A673 (cell line): ENCODE measurements around the gene FANCB. TPM values are rescaled to one million over a fixed set of nuclear protein-coding genes. Genes with fewer than 3 reads are reported as not detected.

Source experiments
- Bru-seq: library from RNA; stranded (reverse); fragments of 400-500 nt; gene quantifications from one replicate; lab custom pipeline; 2021; lab: Mats Ljungman, UMichigan
- BruChase-seq, 2 experiments: library from RNA; stranded (reverse); fragments of 400-500 nt; gene quantifications; one replicate each; lab custom pipeline; 2021; lab: Mats Ljungman, UMichigan
- BruUV-seq: library from RNA; stranded (reverse); fragments of 400-500 nt; replicated peaks from 2 replicates; lab custom pipeline; 2021; lab: Mats Ljungman, UMichigan
- CTCF ChIA-PET: fragments of 300-600 bp; sonication (Branson Sonifier 250); formaldehyde crosslinking; loops from one replicate; lab custom pipeline; 2022; ENCODE audit warnings: antibody characterized with exemption; lab: Charles Lee
- POLR2A ChIA-PET: fragments of 300-600 bp; sonication (Branson Sonifier 250); formaldehyde crosslinking; loops from one replicate; lab custom pipeline; 2022; ENCODE audit warnings: antibody characterized with exemption; ENCODE audit not compliant: low non-redundant PET; lab: Charles Lee
- DNase-seq: peaks from one replicate; pipeline ENCODE4 v3.0.0-alpha.2; 2015; ENCODE audit warnings: low spot score
- H3K27ac ChIP-seq: fragments of 200-600 bp; sonication (generic); 2 replicates; pipeline ENCODE4 v1.5.1; 2016; ENCODE audit warnings: mixed run types, low read depth, mild to moderate bottlenecking, mixed read lengths, antibody characterized with exemption, low read length; ENCODE audit not compliant: poor library complexity, severe bottlenecking
- H3K27me3 ChIP-seq: fragments of 200-600 bp; sonication (generic); replicated peaks from 2 replicates; pipeline ENCODE4 v1.6.1; 2017; ENCODE audit warnings: mixed run types, low read depth, mild to moderate bottlenecking, mixed read lengths, antibody characterized with exemption, low read length; ENCODE audit not compliant: insufficient read depth, poor library complexity
- H3K36me3 ChIP-seq: fragments of 200-600 bp; sonication (generic); 2 replicates; pipeline ENCODE4 v1.6.1; 2016; ENCODE audit warnings: mixed run types, mild to moderate bottlenecking, mixed read lengths, antibody characterized with exemption, low read length; ENCODE audit not compliant: insufficient read depth, poor library complexity, severe bottlenecking
- H3K4me1 ChIP-seq: fragments of 200-600 bp; sonication (generic); 2 replicates; pipeline ENCODE4 v1.6.1; 2017; ENCODE audit warnings: mixed run types, mild to moderate bottlenecking, mixed read lengths, antibody characterized with exemption, low read length; ENCODE audit not compliant: insufficient read depth, poor library complexity, severe bottlenecking
- H3K4me3 ChIP-seq: fragments of 200-600 bp; sonication (generic); 2 replicates; pipeline ENCODE4 v1.5.1; 2016; ENCODE audit warnings: low read depth, mixed run types, mild to moderate bottlenecking, mixed read lengths, low read length; ENCODE audit not compliant: poor library complexity, severe bottlenecking
- H3K9me3 ChIP-seq: fragments of 200-600 bp; sonication (generic); 2 replicates; pipeline ENCODE4 v1.6.1; 2016; ENCODE audit warnings: mixed run types, low read depth, mild to moderate bottlenecking, mixed read lengths, antibody characterized with exemption, low read length; ENCODE audit not compliant: poor library complexity, severe bottlenecking
- EZH2 ChIP-seq: fragments of 200-600 bp; sonication (generic); IDR thresholded peaks from 2 replicates; pipeline ENCODE4 v1.6.1; 2017; ENCODE audit warnings: borderline replicate concordance, low read depth, mild to moderate bottlenecking, mixed read lengths, antibody characterized with exemption, low read length; ENCODE audit not compliant: poor library complexity, severe bottlenecking
- intact Hi-C: fragments of 100-400 bp; cut with micrococcal nuclease; formaldehyde crosslinking; loops from one replicate; pipeline ENCODE4 v1.10.0; 2022; ENCODE audit not compliant: unreplicated experiment
- long read RNA-seq: library from polyadenylated mRNA; stranded (forward); transcript quantifications from one replicate; pipeline ENCODE4 v2.0.0, GENCODE V29; 2022
- total RNA-seq: library from RNA; stranded (reverse); gene quantifications from 2 replicates; pipeline ENCODE4 v1.2.3, GENCODE V29; 2021
- TF ChIP-seq, protein P1 (sequence below): fragments of 300-800, 200-600 bp; sonication (generic); conservative IDR thresholded peaks from 2 replicates; pipeline ENCODE4 v1.5.1; 2017; ENCODE audit warnings: low read depth, mild to moderate bottlenecking, antibody characterized with exemption, low read length, moderate library complexity, mixed read lengths

The FANCB gene
- total RNA-seq (16.8 and 17.4 TPM in 2 replicates), Bru-seq, nascent RNA (percentile 86 among the genes with signal in this experiment), BruChase-seq, experiment 1, labeled RNA remaining after a 2-hour chase (percentile 90 among the genes with signal in this experiment), BruChase-seq, experiment 2, labeled RNA remaining after a 6-hour chase (percentile 79 among the genes with signal in this experiment)
- long read RNA-seq, partial matches to known transcripts: 9 of 14 reads
- long read RNA-seq, other reads (novel, unspliced or antisense): 5 of 14 reads

DNA sequence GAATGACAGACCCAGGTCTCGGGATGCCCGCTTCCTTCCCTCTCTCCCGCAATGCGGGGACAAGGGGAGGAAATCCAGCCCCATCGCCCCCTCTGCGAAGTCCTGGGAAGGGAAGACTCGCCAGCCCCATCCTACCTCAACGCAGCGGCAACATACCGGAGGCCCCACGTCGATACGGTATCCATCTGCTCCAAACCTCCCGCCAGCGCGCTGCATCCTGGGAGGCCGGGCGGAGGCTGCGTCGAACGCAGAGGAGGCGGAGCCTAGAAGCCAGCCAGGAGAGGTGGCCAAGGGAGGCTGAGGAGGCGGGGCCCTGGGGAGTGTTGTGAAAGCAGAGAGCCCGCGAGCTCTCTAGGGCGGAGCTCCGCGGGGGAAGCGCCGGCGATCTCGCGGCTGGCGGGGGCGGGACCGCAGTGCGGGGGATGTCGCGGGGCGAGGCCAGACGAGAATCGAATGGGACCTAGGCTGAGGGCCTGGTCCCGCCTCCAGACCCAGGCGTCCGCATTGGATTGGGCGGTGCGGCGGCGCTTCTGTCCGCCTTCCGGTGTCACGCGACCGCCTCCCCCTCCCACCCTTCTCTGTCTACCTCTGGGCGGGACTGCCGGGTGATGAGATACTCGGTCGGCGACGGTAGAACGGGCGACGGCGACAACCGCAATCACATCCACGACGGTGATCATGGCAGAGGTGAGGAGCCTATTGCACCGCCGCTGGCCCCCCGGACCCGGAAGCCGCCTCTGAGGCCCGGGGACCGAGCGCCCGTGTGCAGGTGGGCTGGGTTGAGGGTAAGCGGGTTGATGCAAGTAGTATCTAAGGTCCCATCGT is at the start of gene FANCB, which contains the start of gene MOSPD2:
Gene FANCB, minus strand, starts transcription at position 219 of the 825 bp plus-strand sequence. CDS start 7,559 bp downstream, outside the sequence.
Gene MOSPD2, plus strand, starts transcription at position 571 of the 825 bp plus-strand sequence. Its CDS starts 108 bp downstream, at position 679.
- ChIA-PET CTCF (interaction anchor here (0.6 kb wide), 1 partner anchor 333 kb away, joined by 3 read pairs; no protein-coding TSS in a partner anchor), POLR2A (no interaction called here)
- peak; percentile 96 for DNase-seq
- Histone ChIP-seq H3K4me1 (no peaks in the 10 kb centered on the region), H3K36me3 (peaks cover 8% of the 10 kb centered on the region), H3K4me3 (peak within 1 kb of the TSS; percentile 62), H3K9me3 (peaks cover under 1% of the 10 kb centered on the region), H3K27ac (peak within 1 kb of the TSS; percentile 67), H3K27me3 (no peaks in the 10 kb centered on the region)
- BruUV-seq: no TSS peak
- intact Hi-C loops: no loop called here
- no peak for TF ChIP-seq EZH2
- TF ChIP-seq, protein P1, sequence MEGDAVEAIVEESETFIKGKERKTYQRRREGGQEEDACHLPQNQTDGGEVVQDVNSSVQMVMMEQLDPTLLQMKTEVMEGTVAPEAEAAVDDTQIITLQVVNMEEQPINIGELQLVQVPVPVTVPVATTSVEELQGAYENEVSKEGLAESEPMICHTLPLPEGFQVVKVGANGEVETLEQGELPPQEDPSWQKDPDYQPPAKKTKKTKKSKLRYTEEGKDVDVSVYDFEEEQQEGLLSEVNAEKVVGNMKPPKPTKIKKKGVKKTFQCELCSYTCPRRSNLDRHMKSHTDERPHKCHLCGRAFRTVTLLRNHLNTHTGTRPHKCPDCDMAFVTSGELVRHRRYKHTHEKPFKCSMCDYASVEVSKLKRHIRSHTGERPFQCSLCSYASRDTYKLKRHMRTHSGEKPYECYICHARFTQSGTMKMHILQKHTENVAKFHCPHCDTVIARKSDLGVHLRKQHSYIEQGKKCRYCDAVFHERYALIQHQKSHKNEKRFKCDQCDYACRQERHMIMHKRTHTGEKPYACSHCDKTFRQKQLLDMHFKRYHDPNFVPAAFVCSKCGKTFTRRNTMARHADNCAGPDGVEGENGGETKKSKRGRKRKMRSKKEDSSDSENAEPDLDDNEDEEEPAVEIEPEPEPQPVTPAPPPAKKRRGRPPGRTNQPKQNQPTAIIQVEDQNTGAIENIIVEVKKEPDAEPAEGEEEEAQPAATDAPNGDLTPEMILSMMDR: no peak

DNA sequence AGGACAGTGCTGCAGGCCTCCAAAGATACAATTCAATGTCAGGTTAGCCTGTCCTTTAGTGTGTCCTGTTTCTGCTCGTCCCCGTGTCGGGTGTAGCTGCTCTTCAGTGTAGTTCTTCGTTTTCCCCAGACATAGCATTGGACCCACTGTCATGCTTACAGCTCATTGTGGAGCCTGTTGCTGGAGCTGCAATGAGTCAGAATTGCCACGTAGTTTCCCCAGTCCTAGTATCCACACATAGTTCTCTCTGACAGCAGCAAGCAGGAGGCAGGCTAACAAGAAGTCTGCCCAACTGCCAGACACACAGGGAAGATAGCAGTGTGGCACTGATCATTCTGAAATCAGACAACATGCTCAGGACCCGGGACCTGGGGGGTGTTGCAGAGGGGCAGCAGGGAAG is 49.6 kb upstream of the FANCB start:
- H3K36me3 ChIP-seq: no peaks in the 10 kb centered on the region
- CTCF ChIA-PET: no interaction called here
- no peak overlapping the region for H3K4me3 ChIP-seq
- no peak overlapping the region for H3K27ac ChIP-seq
- TF ChIP-seq, protein P1: no peak
- no peak for TF ChIP-seq EZH2
- no TSS peak for BruUV-seq
- DNase-seq: no peak
- intact Hi-C loops: no loop called here
- no peaks in the 10 kb centered on the region for H3K4me1 ChIP-seq
- no peaks in the 10 kb centered on the region for H3K9me3 ChIP-seq
- no peaks in the 10 kb centered on the region for H3K27me3 ChIP-seq
- POLR2A ChIA-PET: no interaction called here

DNA sequence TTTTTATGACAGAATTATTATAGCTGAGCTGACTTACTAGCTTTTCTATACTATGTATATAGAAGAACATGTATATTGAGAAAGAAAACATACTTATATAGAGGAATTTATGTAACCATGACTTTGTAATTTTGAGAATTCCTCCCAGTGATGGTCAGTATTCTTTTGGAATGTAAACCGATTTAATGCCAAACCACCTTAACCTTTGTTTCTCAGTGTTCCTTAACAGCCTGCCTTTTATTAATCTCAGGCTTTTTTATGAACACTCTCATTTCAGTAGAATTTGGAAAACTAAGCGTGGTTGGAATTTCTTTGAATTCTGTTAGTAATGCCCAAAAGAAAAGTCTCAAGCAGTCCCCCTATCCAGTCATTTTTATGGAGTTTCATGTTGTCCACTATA is 47.3 kb upstream of the FANCB start:
- ChIA-PET POLR2A (no interaction called here), CTCF (no interaction called here)
- BruUV-seq: no TSS peak
- H3K9me3 ChIP-seq: no peaks in the 10 kb centered on the region
- no peak overlapping the region for H3K4me3 ChIP-seq
- TF ChIP-seq, protein P1: no peak
- no peak for TF ChIP-seq EZH2
- no peak overlapping the region for H3K27ac ChIP-seq
- intact Hi-C loops: no loop called here
- no peak for DNase-seq
- H3K4me1 ChIP-seq: no peaks in the 10 kb centered on the region
- H3K36me3 ChIP-seq: no peaks in the 10 kb centered on the region
- no peaks in the 10 kb centered on the region for H3K27me3 ChIP-seq
